ENCODE data around the gene YJU2. TPM values are rescaled to one million over a fixed set of nuclear protein-coding genes. Genes with fewer than 3 reads are reported as not detected.
A peak's percentile ranks its signal among the peaks of the same experiment; 100 is the strongest.

The YJU2 gene
- total and polyA plus RNA-seq, 2 of the 13 experiments (the other 11 are each of a cell fraction or from before 2014, with no cell fraction given), result 9.3 to 17.9 TPM

DNA sequence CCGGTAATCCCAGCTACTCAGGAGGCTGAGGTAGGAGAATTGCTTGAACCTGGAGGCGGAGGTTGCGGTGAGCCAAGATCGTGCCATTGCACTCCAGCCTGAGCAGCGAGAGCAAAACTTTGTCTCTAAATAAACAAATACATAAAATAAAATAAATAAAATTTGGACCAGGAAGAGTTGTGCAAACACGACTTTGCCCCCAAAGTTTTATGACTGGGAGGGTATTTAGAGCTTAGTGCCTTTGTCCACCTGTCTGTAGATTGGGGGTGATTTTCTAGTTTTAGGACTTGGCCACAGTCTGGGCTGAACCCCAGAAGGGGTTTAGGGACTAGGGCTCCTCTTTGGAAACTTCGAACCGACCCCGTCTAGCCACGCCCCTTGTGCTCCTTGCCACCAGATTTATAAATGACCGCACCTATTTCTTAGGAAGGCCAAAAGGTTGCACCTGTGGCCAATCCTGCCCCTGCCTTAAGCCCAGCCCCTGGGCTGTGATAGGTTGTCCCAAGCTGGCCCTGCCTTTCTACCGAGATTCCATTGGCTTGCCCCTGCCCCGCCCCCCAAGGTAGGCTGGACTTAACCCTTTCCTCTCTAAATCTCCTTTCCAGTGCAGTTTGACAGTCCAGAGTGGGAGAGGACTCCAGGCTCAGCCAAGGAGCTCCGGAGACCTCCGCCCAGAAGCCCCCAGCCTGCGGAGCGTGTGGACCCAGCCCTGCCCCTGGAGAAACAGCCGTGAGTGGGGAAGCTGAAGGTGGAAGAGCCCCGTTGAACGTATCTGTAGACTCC, 37.5 kb downstream of the YJU2 start (continued):
- TF ChIP-seq HNF1B (CRISPR knock-in tag; IDR thresholded peaks at IDR 0.05) (peak; percentile 30; the same call in 1 of the 2 replicates), NFYB (CRISPR knock-in tag; IDR thresholded peaks at IDR 0.05) (peak; percentile 93), MIER3 (CRISPR knock-in tag; IDR thresholded peaks at IDR 0.05; ENCODE audit: borderline replicate concordance) (no peak), ZNF850 (CRISPR knock-in tag; conservative IDR thresholded peaks at IDR 0.05) (no peak), ZNF782 (CRISPR knock-in tag; IDR thresholded peaks at IDR 0.05; ENCODE audit: borderline replicate concordance) (no peak), PAWR (CRISPR knock-in tag; IDR thresholded peaks at IDR 0.05; ENCODE audit: borderline replicate concordance) (no peak), SP1 (IDR thresholded peaks at IDR 0.05) (no peak), SP1 (CRISPR knock-in tag; IDR thresholded peaks at IDR 0.05) (peak; percentile 89), STAT5B (CRISPR knock-in tag; IDR thresholded peaks at IDR 0.05) (no peak), ZNF607 (CRISPR knock-in tag; IDR thresholded peaks at IDR 0.05; ENCODE audit: borderline replicate concordance) (0 out of 2 replicates have a peak, but pooled peaks have one; percentile 41), ZNF547 (CRISPR knock-in tag; IDR thresholded peaks at IDR 0.05) (peak; percentile 19; the same call in 1 of the 2 replicates), TAF15 (IDR thresholded peaks at IDR 0.05; ENCODE audit: low read depth, low read length, poor library complexity, severe bottlenecking) (no peak), RELA (CRISPR knock-in tag; IDR thresholded peaks at IDR 0.05) (no peak), KAT8 (CRISPR knock-in tag; IDR thresholded peaks at IDR 0.05) (peak; percentile 53)
- TF ChIP-seq, protein P1, sequence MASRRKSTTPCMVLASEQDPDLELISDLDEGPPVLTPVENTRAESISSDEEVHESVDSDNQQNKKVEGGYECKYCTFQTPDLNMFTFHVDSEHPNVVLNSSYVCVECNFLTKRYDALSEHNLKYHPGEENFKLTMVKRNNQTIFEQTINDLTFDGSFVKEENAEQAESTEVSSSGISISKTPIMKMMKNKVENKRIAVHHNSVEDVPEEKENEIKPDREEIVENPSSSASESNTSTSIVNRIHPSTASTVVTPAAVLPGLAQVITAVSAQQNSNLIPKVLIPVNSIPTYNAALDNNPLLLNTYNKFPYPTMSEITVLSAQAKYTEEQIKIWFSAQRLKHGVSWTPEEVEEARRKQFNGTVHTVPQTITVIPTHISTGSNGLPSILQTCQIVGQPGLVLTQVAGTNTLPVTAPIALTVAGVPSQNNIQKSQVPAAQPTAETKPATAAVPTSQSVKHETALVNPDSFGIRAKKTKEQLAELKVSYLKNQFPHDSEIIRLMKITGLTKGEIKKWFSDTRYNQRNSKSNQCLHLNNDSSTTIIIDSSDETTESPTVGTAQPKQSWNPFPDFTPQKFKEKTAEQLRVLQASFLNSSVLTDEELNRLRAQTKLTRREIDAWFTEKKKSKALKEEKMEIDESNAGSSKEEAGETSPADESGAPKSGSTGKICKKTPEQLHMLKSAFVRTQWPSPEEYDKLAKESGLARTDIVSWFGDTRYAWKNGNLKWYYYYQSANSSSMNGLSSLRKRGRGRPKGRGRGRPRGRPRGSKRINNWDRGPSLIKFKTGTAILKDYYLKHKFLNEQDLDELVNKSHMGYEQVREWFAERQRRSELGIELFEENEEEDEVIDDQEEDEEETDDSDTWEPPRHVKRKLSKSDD (CRISPR knock-in tag; IDR thresholded peaks at IDR 0.05; ENCODE audit: low read depth), result no peak
